SK-N-MC (cell line): ENCODE data around the gene AGR3.

Source experiments
- DNase-seq: peaks from one replicate; pipeline ENCODE4 v3.0.0-alpha.2; 2011; ENCODE audit warnings: low read depth, low spot score
- H3K27ac ChIP-seq: fragments of 200-600 bp; sonication (generic); 2 replicates; pipeline ENCODE4 v1.5.1; 2016; ENCODE audit warnings: mixed run types
- H3K36me3 ChIP-seq: fragments of 200-600 bp; sonication (generic); 2 replicates; pipeline ENCODE4 v1.6.1; 2017; ENCODE audit warnings: antibody characterized with exemption, low read length, mixed read lengths; ENCODE audit not compliant: insufficient read depth
- H3K4me3 ChIP-seq: fragments of 200-600 bp; sonication (generic); 2 replicates; pipeline ENCODE4 v1.5.1; 2016
- H3K9ac ChIP-seq: fragments of 200-600 bp; sonication (generic); 2 replicates; pipeline ENCODE4 v1.8.0; 2017; ENCODE audit warnings: mixed run types, mixed read lengths; ENCODE audit not compliant: insufficient read length
- H3K9me3 ChIP-seq: fragments of 200-600 bp; sonication (generic); 2 replicates; pipeline ENCODE4 v1.6.1; 2017; ENCODE audit warnings: low read depth, mild to moderate bottlenecking, antibody characterized with exemption, low read length, moderate library complexity, mixed read lengths
- EZH2 ChIP-seq: fragments of 200-600 bp; sonication (generic); IDR thresholded peaks from one replicate; pipeline ENCODE4 v1.6.1; 2017; ENCODE audit warnings: antibody characterized with exemption
- FOXP2 ChIP-seq: optimal IDR thresholded peaks from 2 replicates; pipeline ENCODE3; 2011; ENCODE audit warnings: mild to moderate bottlenecking, moderate library complexity; ENCODE audit not compliant: insufficient read depth; ENCODE audit errors: extremely low read length, control extremely low read depth
- POLR2AphosphoS5 ChIP-seq: IDR thresholded peaks from 2 replicates; pipeline ENCODE4 v1.6.1; 2012; ENCODE audit warnings: mild to moderate bottlenecking, low read depth, low read length, borderline replicate concordance

Gene AGR3

GRCh38 chr7:16850614-16851466, 30.9 kb downstream of the AGR3 start:
- Histone ChIP-seq H3K9me3 (no peaks in the 10 kb centered on the region), H3K27ac (no peak overlapping the region), H3K9ac (no peak overlapping the region), H3K36me3 (no peaks in the 10 kb centered on the region), H3K4me3 (no peak overlapping the region)
- no peak for TF ChIP-seq POLR2AphosphoS5
- no peak for DNase-seq

GRCh38 chr7:16849296-16850148, 32.3 kb downstream of the AGR3 start:
- no peak overlapping the region for H3K4me3 ChIP-seq
- H3K9me3 ChIP-seq = no peaks in the 10 kb centered on the region
- H3K36me3 ChIP-seq = no peaks in the 10 kb centered on the region
- TF ChIP-seq EZH2 (no peak), FOXP2 (no peak), POLR2AphosphoS5 (no peak)
- DNase-seq = no peak
- no peak overlapping the region for H3K9ac ChIP-seq
- H3K27ac ChIP-seq = no peak overlapping the region

DNA sequence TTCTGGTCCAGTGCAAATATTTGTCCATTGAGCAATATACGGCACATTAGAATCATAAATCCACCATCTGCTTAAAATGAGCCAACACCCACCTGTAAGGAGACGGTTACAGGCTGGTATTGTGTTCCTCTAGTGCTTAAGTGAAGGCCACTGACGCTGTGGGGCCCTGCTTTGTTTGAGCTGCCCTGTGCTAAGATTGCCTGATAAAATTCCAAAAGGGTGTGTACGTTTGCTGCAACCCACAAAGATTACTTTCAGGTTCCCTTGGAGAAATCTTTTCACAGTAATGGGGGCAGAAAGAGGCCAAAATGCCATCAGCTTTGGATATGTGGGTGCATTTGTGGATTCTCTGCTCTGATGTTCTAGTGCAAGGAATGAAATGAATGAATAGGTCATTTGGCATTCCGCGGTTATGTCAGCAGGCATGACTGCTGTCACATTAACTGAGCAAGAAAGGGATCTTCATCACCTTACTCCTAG, 34.4 kb downstream of the AGR3 start:
- Histone ChIP-seq H3K9ac (no peak overlapping the region), H3K36me3 (no peaks in the 10 kb centered on the region), H3K9me3 (no peaks in the 10 kb centered on the region), H3K27ac (no peak overlapping the region), H3K4me3 (no peak overlapping the region)
- no peak for TF ChIP-seq FOXP2
- TF ChIP-seq POLR2AphosphoS5 = no peak
- TF ChIP-seq EZH2 = no peak
- no peak for DNase-seq

DNA sequence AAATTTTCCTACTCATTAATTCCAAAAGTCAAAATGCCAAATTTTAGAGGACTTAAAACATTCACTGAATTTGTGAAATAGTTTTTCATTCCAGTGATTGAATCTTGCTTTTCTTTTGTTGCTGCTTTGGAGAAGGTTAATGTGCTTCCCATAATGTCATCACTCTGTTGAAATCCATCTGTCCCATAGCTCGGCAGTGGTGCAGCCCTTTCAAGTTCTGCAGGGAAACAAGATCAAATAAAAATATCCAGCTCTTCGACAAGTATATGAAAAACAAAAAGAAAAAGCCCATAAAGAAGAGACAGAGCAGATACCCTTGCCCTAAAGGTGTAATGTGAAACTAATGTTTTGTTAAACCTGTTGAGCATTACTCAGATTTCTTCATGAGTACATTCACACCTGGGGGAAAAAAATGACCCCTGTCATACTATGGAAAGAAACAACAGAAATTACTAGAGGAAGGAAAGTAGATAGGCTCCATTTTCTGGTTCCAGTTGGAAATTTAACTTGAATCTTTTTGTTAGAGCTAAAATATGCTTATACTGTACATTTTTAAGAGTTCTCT, 35.1 kb downstream of the AGR3 start:
- H3K4me3 ChIP-seq = no peak overlapping the region
- H3K9ac ChIP-seq = no peak overlapping the region
- no peaks in the 10 kb centered on the region for H3K9me3 ChIP-seq
- no peaks in the 10 kb centered on the region for H3K36me3 ChIP-seq
- no peak for DNase-seq
- no peak overlapping the region for H3K27ac ChIP-seq
- TF ChIP-seq POLR2AphosphoS5 = no peak
- TF ChIP-seq FOXP2 = no peak
- TF ChIP-seq EZH2 = no peak

DNA sequence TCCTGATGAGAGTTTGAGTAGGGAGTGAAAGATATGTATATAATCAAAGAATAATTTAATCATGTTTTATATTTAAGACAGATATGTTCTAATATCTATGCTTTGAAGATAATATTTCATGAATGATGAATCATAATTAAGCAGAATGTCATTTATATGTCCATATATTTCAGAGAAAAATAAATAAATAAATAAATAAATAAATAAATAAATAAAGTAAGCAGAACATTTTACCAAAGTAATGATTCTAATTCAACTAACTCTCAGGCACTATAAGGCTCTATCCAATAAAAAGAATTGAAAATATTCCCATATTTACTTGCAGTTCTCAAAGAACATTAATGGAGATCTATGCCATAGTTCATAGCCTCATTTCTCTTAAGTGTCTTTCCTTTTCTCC, 36.0 kb downstream of the AGR3 start:
- Histone ChIP-seq H3K27ac (no peak overlapping the region), H3K9ac (no peak overlapping the region), H3K4me3 (no peak overlapping the region), H3K9me3 (no peaks in the 10 kb centered on the region), H3K36me3 (no peaks in the 10 kb centered on the region)
- TF ChIP-seq POLR2AphosphoS5 = no peak
- TF ChIP-seq EZH2 = no peak
- no peak for TF ChIP-seq FOXP2
- DNase-seq = no peak

DNA sequence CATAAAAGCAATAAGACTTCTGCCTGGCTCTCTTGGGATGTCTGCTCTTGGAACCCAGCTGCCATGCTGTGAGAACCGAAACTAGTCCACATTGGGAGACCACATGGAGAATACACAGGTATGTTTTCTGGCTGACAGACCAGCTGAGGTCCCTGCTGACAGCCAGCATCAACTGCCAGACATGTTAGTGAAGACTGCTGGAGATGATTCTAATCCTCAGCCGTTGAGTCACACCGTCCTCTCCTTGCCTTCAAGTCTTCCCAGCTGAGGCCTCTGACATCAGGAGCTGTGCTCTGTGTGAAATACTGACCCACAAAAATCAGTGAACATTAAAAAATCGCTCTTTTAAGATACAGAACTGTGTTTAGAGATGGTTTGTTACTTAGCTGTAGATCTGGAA, 40.1 kb downstream of the AGR3 start:
- TF ChIP-seq POLR2AphosphoS5 (no peak), EZH2 (no peak), FOXP2 (no peak)
- Histone ChIP-seq H3K9me3 (no peaks in the 10 kb centered on the region), H3K4me3 (no peak overlapping the region), H3K9ac (no peak overlapping the region), H3K27ac (no peak overlapping the region), H3K36me3 (no peaks in the 10 kb centered on the region)
- no peak for DNase-seq

DNA sequence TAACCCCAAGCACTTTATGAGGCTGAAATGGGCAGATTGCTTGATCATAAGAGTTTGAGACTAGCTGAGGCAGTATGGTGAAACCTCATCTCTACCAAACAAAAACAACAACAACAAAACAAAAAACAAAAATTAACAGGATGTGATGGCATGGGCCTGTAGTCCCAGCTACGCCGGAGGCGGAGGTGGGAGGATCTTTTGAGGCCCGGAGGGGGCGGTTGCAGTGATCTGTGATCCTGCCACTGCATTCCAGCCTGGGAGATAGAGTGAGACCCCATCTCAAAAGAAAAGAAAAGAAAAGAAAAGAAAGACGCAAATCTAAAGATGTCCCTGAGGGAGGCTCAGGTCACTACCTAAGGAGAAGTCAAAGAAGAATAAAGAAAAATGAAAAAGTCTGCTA, 41.7 kb downstream of the AGR3 start:
- no peak overlapping the region for H3K9ac ChIP-seq
- H3K9me3 ChIP-seq = no peaks in the 10 kb centered on the region
- no peaks in the 10 kb centered on the region for H3K36me3 ChIP-seq
- TF ChIP-seq EZH2 (no peak), FOXP2 (no peak), POLR2AphosphoS5 (no peak)
- DNase-seq = no peak
- no peak overlapping the region for H3K27ac ChIP-seq
- no peak overlapping the region for H3K4me3 ChIP-seq

GRCh38 chr7:16839646-16840045, 42.1 kb downstream of the AGR3 start:
- TF ChIP-seq FOXP2 (no peak), EZH2 (no peak), POLR2AphosphoS5 (no peak)
- DNase-seq = no peak
- no peaks in the 10 kb centered on the region for H3K36me3 ChIP-seq
- no peak overlapping the region for H3K9ac ChIP-seq
- H3K27ac ChIP-seq = no peak overlapping the region
- no peak overlapping the region for H3K4me3 ChIP-seq
- no peaks in the 10 kb centered on the region for H3K9me3 ChIP-seq
